HCT116 (cell line): Measurements from ENCODE around the gene CD9. TPM values are rescaled to one million over a fixed set of nuclear protein-coding genes. Genes with fewer than 3 reads are reported as not detected.

ENCODE experiments used
- ATAC-seq: fragments of 200-7000 bp; cut with Tn5 transposase; 2 replicates; pipeline ENCODE4 v1.9.1; 2020; ENCODE audit warnings: mild to moderate bottlenecking, moderate library complexity
- BruUV-seq: library from RNA; stranded (reverse); fragments of 400-500 nt; replicated peaks from 2 replicates; lab custom pipeline; 2021; lab: Mats Ljungman, UMichigan
- CTCF ChIA-PET: fragments of 300-600 bp; sonication (Branson Sonifier 250); formaldehyde crosslinking; loops from one replicate; lab custom pipeline; 2021; ENCODE audit warnings: antibody characterized with exemption; lab: Charles Lee
- POLR2A ChIA-PET: fragments of 300-600, 350-600 bp; sonication (Branson Sonifier 250); formaldehyde crosslinking; loops from one replicate; lab custom pipeline; 2021; ENCODE audit warnings: antibody characterized with exemption; lab: Charles Lee
- RAD21 ChIA-PET, 2 experiments: fragments of 300-600 bp; sonication (Branson Sonifier 250); formaldehyde crosslinking; loops; one replicate each; lab custom pipeline; 2023; ENCODE audit warnings: low total read pairs in 2 of 2; ENCODE audit not compliant: uncharacterized antibody in 2 of 2, unreplicated experiment in 2 of 2, low non-redundant PET in 1 of 2; lab: Charles Lee
- DNase-seq: peaks from one replicate; pipeline ENCODE4 v3.0.0-alpha.2; 2010; ENCODE audit warnings: low read depth, low spot score
- H2AFZ ChIP-seq: fragments of 200-600 bp; shearing (Covaris generic), sonication (generic); 2 replicates; pipeline ENCODE4 v1.6.1; 2017; ENCODE audit warnings: low read depth, mixed run types, mixed read lengths, antibody characterized with exemption, low read length; ENCODE audit not compliant: poor library complexity, severe bottlenecking
- H3K27ac ChIP-seq: 2 replicates; pipeline ENCODE4 v1.5.1; 2012; ENCODE audit warnings: low read depth, low read length
- H3K27me3 ChIP-seq: fragments of 200-600 bp; sonication (generic); 2 replicates; pipeline ENCODE4 v1.6.1; 2016; ENCODE audit warnings: mixed run types, low read length, mixed read lengths; ENCODE audit not compliant: insufficient read depth
- H3K36me3 ChIP-seq, 2 experiments: fragments of 200-500 bp in 1 of 2; fragments of 200-600 bp in 1 of 2; sonication (Bioruptor generic) in 1 of 2; sonication (generic) in 1 of 2; 2 replicates each; pipeline versions ENCODE4 v1.5.1 to v1.6.1; 2014 to 2016; ENCODE audit warnings: low read length in 2 of 2, inconsistent platforms in 1 of 2, mixed read lengths in 1 of 2, mixed run types in 1 of 2; ENCODE audit not compliant: insufficient read depth in 2 of 2, control insufficient read depth in 1 of 2
- H3K4me1 ChIP-seq, 2 experiments: fragments of 200-600 bp in 1 of 2; sonication (generic) in 1 of 2; 2 replicates each; pipeline versions ENCODE4 v1.5.1 to v1.6.1; 2012 to 2017; ENCODE audit warnings: low read length in 2 of 2, inconsistent platforms in 1 of 2, mild to moderate bottlenecking in 1 of 2, mixed read lengths in 1 of 2, mixed run types in 1 of 2, moderate library complexity in 1 of 2; ENCODE audit not compliant: insufficient read depth in 2 of 2, control insufficient read depth in 1 of 2
- H3K4me2 ChIP-seq: fragments of 200-600 bp; sonication (generic); 2 replicates; pipeline ENCODE4 v1.6.1; 2017; ENCODE audit warnings: mixed run types, low read length, mixed read lengths
- H3K4me3 ChIP-seq, 2 experiments: fragments of 200-600 bp in 1 of 2; sonication (generic) in 1 of 2; replicated peaks in 1 of 2; 2 replicates each; pipeline ENCODE4 v1.5.1; 2011 to 2016; ENCODE audit warnings: low read length in 2 of 2, control low read depth in 1 of 2, low read depth in 1 of 2, mild to moderate bottlenecking in 1 of 2, mixed read lengths in 1 of 2, mixed run types in 1 of 2
- H3K79me2 ChIP-seq: fragments of 200-600 bp; sonication (generic); 2 replicates; pipeline ENCODE4 v1.6.1; 2017; ENCODE audit warnings: mild to moderate bottlenecking, mixed run types, low read length, moderate library complexity, mixed read lengths; ENCODE audit not compliant: insufficient read depth
- H3K9ac ChIP-seq: fragments of 200-600 bp; sonication (generic); 2 replicates; pipeline ENCODE4 v1.6.1; 2016; ENCODE audit warnings: low read length, mixed read lengths
- H3K9me2 ChIP-seq: fragments of 200-600 bp; sonication (generic), shearing (Covaris generic); 2 replicates; pipeline ENCODE4 v1.6.1; 2017; ENCODE audit warnings: mixed run types, mild to moderate bottlenecking, moderate library complexity; ENCODE audit not compliant: insufficient read depth
- H3K9me3 ChIP-seq, 2 experiments: fragments of 200-500 bp in 1 of 2; fragments of 200-600 bp in 1 of 2; sonication (Bioruptor generic) in 1 of 2; sonication (generic) in 1 of 2; 2 replicates each; pipeline ENCODE4 v1.6.1; 2014 to 2017; ENCODE audit warnings: low read length in 2 of 2, mixed read lengths in 2 of 2, inconsistent platforms in 1 of 2, low read depth in 1 of 2, mild to moderate bottlenecking in 1 of 2, mixed run types in 1 of 2, moderate library complexity in 1 of 2; ENCODE audit not compliant: control insufficient read depth in 1 of 2, insufficient read depth in 1 of 2
- H4K20me1 ChIP-seq: fragments of 200-600 bp; sonication (generic), shearing (Covaris generic); 2 replicates; pipeline ENCODE4 v1.6.1; 2017; ENCODE audit warnings: mixed run types, mild to moderate bottlenecking, moderate library complexity; ENCODE audit not compliant: insufficient read depth
- EZH2 ChIP-seq: fragments of 200-600 bp; sonication (generic); IDR thresholded peaks from 2 replicates; pipeline ENCODE4 v1.6.1; 2017; ENCODE audit warnings: antibody characterized with exemption, mixed run types
- POLR2A ChIP-seq: IDR thresholded peaks from 2 replicates; pipeline ENCODE4 v1.7.0; 2011; ENCODE audit warnings: borderline replicate concordance; ENCODE audit not compliant: insufficient read depth, insufficient read length; ENCODE audit errors: extremely low read depth
- RAD21 ChIP-seq: IDR thresholded peaks from 2 replicates; pipeline ENCODE4 v1.6.1; 2012; ENCODE audit warnings: low read depth, mild to moderate bottlenecking
- SIN3A ChIP-seq: IDR thresholded peaks from 2 replicates; pipeline ENCODE4 v1.6.1; 2012; ENCODE audit warnings: low read depth
- TCF7L2 ChIP-seq: IDR thresholded peaks from 2 replicates; pipeline ENCODE4 v1.7.0; 2011; ENCODE audit warnings: borderline replicate concordance, inconsistent platforms; ENCODE audit not compliant: insufficient read depth, insufficient read length; ENCODE audit errors: extremely low read depth
- YY1 ChIP-seq: IDR thresholded peaks from 2 replicates; pipeline ENCODE4 v1.6.1; 2011; ENCODE audit warnings: low read length, low read depth, moderate library complexity, mild to moderate bottlenecking; ENCODE audit not compliant: insufficient replicate concordance; ENCODE audit errors: extremely low read depth
- ZFX ChIP-seq: fragments of 450-650 bp; IDR thresholded peaks from 2 replicates; pipeline ENCODE4 v1.6.1; 2017
- ZNF274 ChIP-seq: fragments of 200-500 bp; sonication (Bioruptor generic); IDR thresholded peaks from 2 replicates; pipeline ENCODE4 v1.6.1; 2014; ENCODE audit warnings: mild to moderate bottlenecking, low read depth, low read length, inconsistent platforms
- intact Hi-C: fragments of 100-400 bp; cut with micrococcal nuclease; formaldehyde crosslinking; loops from 2 replicates; pipeline ENCODE4 v1.10.0; 2022
- total RNA-seq: library from RNA; stranded (reverse); gene quantifications from one replicate; pipeline ENCODE4 v1.2.1, GENCODE V29; 2021; ENCODE audit not compliant: unreplicated experiment

Gene CD9
- total RNA-seq, 1 experiment from 2014 or later, result 182 TPM

- peaks cover 42 to 68% of the 10 kb centered on the region in 2 experiments for H3K4me1 ChIP-seq
- H3K27ac ChIP-seq, result no peak overlapping the region
Measured at GRCh38 chr12:6206327-6206726, 6.1 kb downstream of the CD9 start.

DNA sequence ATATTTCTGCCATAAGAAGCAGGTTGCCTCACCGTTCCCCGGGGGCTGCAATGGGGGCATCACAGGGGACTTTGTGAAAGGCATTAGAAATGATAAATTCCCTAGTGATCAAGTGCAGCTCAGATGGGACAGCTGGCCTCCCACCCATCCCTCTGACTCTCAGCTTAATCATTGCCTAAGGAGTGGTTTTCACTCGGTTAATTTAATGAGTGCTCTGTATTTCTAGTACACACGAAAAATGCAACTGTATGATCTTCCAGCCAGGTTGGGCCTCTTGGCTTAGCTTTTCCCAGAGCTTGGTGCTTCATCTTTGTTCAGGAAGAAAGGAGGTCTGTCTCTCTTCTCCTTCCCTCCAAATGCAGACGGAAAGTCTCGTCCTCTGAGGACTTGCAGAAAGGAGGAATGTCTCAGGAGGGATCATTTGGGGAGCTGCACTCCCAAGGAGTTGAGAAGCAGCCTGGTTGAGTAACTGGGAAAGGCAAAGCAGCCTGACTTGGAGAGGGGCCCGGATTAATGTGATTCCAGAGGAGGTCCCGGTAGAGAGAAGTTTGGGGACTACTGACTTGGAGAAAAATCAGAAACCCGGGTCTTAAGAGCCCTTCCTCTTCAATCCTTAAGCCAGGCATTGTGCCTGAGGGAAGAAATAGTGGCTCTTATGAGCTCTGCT lies 7.2 kb downstream of the CD9 start:
- ATAC-seq, result no peak
- CTCF ChIA-PET, result interaction anchor here (0.5 to 2.1 kb wide), 4 partner anchors 12 to 77 kb away, joined by 3 to 10 read pairs (median 4); no protein-coding TSS in a partner anchor
- no peaks in the 10 kb centered on the region for H3K27me3 ChIP-seq
- H3K27ac ChIP-seq, result no peak overlapping the region
- peaks cover 96% of the 10 kb centered on the region for H3K79me2 ChIP-seq
- no peaks in the 10 kb centered on the region for H3K9me2 ChIP-seq
- no peak overlapping the region for H2AFZ ChIP-seq
- DNase-seq, result no peak
- H3K9me3 ChIP-seq, result no peaks in the 10 kb centered on the region
- peaks cover 32 to 60% of the 10 kb centered on the region in 2 experiments for H3K4me1 ChIP-seq
- TF ChIP-seq POLR2A, result no peak
- no peak for TF ChIP-seq ZNF274
- no peak for TF ChIP-seq RAD21
- TF ChIP-seq ZFX, result no peak
- TF ChIP-seq TCF7L2, result no peak
- no peak for TF ChIP-seq SIN3A
- TF ChIP-seq YY1, result no peak
- TF ChIP-seq, all 23 proteins: peak for 0
- ChIA-PET POLR2A (interaction anchor here (1.6 kb wide), 1 partner anchor 8 kb away, joined by 3 read pairs; no protein-coding TSS in a partner anchor), RAD21 (no interaction called here)
- H4K20me1 ChIP-seq, result no peaks in the 10 kb centered on the region
- peaks cover 2 to 6% of the 10 kb centered on the region in 2 experiments; a peak in 1 of 4 replicates for H3K36me3 ChIP-seq
- H3K9ac ChIP-seq, result no peak overlapping the region
- intact Hi-C loops, result no loop called here
- no TSS peak for BruUV-seq
- no peak overlapping the region for H3K4me3 ChIP-seq
- H3K4me2 ChIP-seq, result no peak overlapping the region

More at GRCh38 chr12:6206327-6206726, 6.1 kb downstream of the CD9 start:
- Histone ChIP-seq H4K20me1 (no peaks in the 10 kb centered on the region), H3K9ac (no peak overlapping the region), H3K79me2 (peaks cover 96% of the 10 kb centered on the region), H3K4me3 (no peak overlapping the region), H2AFZ (no peak overlapping the region), H3K4me2 (no peak overlapping the region), H3K36me3 (peaks cover 2 to 11% of the 10 kb centered on the region in 2 experiments; a peak in 1 of 4 replicates), H3K27me3 (no peaks in the 10 kb centered on the region), H3K9me3 (no peaks in the 10 kb centered on the region), H3K9me2 (no peaks in the 10 kb centered on the region)
- TF ChIP-seq RAD21 (no peak), EZH2 (no peak), YY1 (no peak)
- intact Hi-C loops, result no loop called here
- no TSS peak for BruUV-seq
- ATAC-seq (no peak), DNase-seq (no peak)
- RAD21 ChIA-PET, result no interaction called here
- POLR2A ChIA-PET, result interaction anchor here (1.6 kb wide), 1 partner anchor 9 kb away, joined by 3 read pairs; no protein-coding TSS in a partner anchor
- CTCF ChIA-PET, result interaction anchor here (1.9 to 2.1 kb wide), 2 partner anchors 11 to 78 kb away, joined by 4 to 10 read pairs; no protein-coding TSS in a partner anchor
